Tibial artery (tissue), 4 donors: Measurements from ENCODE around the gene RELT.

ENCODE experiments used
- DNase-seq, 2 donors: peaks; one replicate each; pipeline ENCODE4 v3.0.0-alpha.2; 2019
- H3K27ac ChIP-seq, 2 donors: fragments of 200-600 bp; sonication (generic) in 1 of 2; 1 replicate in 1 of 2; 2 replicates in 1 of 2; pipeline ENCODE4 v1.5.1; 2018 to 2019; ENCODE audit warnings: mild to moderate bottlenecking in 1 of 2
- H3K27me3 ChIP-seq, 2 donors: fragments of 200-600 bp; sonication (generic) in 1 of 2; one replicate each; pipeline versions ENCODE4 v1.5.1 to v1.6.0; 2016 to 2019
- H3K36me3 ChIP-seq, 3 donors: fragments of 200-600 bp; sonication (generic) in 2 of 3; one replicate each; pipeline ENCODE4 v1.5.1; 2016 to 2019; ENCODE audit warnings: mild to moderate bottlenecking in 2 of 3
- H3K4me1 ChIP-seq, 4 donors: fragments of 200-600 bp; sonication (generic) in 2 of 4; 1 replicate in 3 of 4; 2 replicates in 1 of 4; pipeline ENCODE4 v1.5.1; 2016 to 2019
- H3K4me3 ChIP-seq, 2 donors: fragments of 200-600 bp; sonication (generic) in 1 of 2; 1 replicate in 1 of 2; 2 replicates in 1 of 2; pipeline ENCODE4 v1.5.1; 2018 to 2019; ENCODE audit warnings: mild to moderate bottlenecking in 2 of 2
- H3K9me3 ChIP-seq, 3 donors: fragments of 200-600 bp; sonication (generic) in 1 of 3; one replicate each; pipeline ENCODE4 v1.5.1; 2016 to 2019
- intact Hi-C: fragments of 100-400 bp; cut with DNase I; formaldehyde crosslinking; loops from one replicate; pipeline ENCODE4 v1.15.0; 2023; ENCODE audit warnings: low total_unique reads
- TF ChIP-seq, protein P1 (sequence below), 2 experiments: fragments of 200-600 bp in 1 of 2; fragments of 450-650 bp in 1 of 2; IDR thresholded peaks; one replicate each; pipeline ENCODE4 v1.5.1; 2017 to 2019; ENCODE audit warnings: antibody characterized with exemption in 2 of 2, mild to moderate bottlenecking in 1 of 2, moderate library complexity in 1 of 2

Gene RELT

DNA sequence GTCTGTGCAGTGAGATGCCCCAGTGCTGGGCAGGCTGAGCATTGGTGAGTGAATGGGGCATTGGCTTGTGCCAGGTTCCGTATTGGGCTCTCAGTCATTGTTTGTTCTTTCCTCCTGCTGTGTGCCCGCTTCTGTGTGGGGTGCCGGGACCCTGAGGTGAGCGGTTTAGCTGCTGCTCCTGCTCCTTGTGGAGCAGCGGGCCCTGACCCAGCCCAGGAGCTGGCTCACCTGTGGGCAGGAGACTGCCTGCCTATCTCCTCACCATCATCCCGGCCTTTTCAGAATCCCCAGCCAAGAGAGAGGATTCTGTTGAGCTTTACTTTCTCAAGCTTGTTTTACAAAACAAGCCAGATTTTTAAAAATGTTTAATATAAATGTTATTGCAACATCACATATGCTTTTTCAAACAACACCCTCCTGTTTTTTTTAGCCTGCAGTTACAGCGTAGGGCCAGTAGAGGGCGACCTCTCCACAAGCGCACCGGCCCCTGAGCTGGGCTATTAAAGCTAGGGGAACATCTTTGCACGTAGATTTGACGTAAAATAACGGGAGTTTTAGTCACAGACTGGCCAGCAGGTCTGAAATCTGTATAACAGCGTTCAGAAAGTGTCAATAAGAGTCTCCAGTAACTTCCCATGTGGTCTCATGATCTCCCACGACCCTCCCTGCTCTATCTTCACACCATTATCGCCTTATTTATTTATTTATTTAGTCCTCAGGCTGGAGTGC, 25.1 kb upstream of the RELT start:
- Histone ChIP-seq H3K4me1 (peaks cover 0 to 50% (median 21%) of the 10 kb centered on the region in 4 donors), H3K9me3 (no peaks in the 10 kb centered on the region), H3K4me3 (no peak overlapping the region), H3K27me3 (no peaks in the 10 kb centered on the region), H3K27ac (peak overlapping the region; percentile 39 to 64), H3K36me3 (peaks cover 25 to 69% (median 52%) of the 10 kb centered on the region in 3 donors)
- DNase-seq = peak in 1 of 2 donors; percentile 54
- TF ChIP-seq, protein P1, sequence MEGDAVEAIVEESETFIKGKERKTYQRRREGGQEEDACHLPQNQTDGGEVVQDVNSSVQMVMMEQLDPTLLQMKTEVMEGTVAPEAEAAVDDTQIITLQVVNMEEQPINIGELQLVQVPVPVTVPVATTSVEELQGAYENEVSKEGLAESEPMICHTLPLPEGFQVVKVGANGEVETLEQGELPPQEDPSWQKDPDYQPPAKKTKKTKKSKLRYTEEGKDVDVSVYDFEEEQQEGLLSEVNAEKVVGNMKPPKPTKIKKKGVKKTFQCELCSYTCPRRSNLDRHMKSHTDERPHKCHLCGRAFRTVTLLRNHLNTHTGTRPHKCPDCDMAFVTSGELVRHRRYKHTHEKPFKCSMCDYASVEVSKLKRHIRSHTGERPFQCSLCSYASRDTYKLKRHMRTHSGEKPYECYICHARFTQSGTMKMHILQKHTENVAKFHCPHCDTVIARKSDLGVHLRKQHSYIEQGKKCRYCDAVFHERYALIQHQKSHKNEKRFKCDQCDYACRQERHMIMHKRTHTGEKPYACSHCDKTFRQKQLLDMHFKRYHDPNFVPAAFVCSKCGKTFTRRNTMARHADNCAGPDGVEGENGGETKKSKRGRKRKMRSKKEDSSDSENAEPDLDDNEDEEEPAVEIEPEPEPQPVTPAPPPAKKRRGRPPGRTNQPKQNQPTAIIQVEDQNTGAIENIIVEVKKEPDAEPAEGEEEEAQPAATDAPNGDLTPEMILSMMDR (IDR thresholded peaks at IDR 0.05) = peak; percentile 93 to 98
- intact Hi-C loops = loop anchor here (1.0 kb wide), 1 partner anchor 42 kb away; no protein-coding TSS in a partner anchor

DNA sequence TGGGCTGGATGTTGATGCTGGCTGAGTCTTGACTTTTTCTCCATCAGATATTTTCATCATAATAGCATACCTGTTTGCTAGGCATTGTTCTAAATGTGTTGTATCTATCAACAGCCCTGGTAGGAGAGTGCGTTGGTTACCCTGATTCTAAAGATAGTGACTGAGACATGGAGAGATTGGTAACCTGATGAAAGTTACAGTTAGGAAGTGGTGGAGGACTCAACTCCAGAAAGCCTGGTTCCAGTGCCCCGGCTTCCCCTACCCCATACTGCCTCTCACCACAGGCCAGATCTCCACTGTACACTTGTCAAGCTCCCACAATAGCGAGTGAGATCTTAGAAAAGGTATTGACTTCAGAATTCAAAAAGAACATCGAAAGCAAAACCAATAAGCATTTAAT, 22.8 kb upstream of the RELT start:
- H3K9me3 ChIP-seq = no peaks in the 10 kb centered on the region
- no peaks in the 10 kb centered on the region for H3K27me3 ChIP-seq
- peaks cover 0 to 56% (median 30%) of the 10 kb centered on the region in 4 donors for H3K4me1 ChIP-seq
- H3K27ac ChIP-seq = peak overlapping the region in 1 of 2 donors; percentile 20
- TF ChIP-seq, protein P1 (IDR thresholded peaks at IDR 0.05) = no peak
- H3K4me3 ChIP-seq = no peak overlapping the region
- intact Hi-C loops = no loop called here
- DNase-seq = no peak
- peaks cover 37 to 71% (median 58%) of the 10 kb centered on the region in 3 donors for H3K36me3 ChIP-seq

DNA sequence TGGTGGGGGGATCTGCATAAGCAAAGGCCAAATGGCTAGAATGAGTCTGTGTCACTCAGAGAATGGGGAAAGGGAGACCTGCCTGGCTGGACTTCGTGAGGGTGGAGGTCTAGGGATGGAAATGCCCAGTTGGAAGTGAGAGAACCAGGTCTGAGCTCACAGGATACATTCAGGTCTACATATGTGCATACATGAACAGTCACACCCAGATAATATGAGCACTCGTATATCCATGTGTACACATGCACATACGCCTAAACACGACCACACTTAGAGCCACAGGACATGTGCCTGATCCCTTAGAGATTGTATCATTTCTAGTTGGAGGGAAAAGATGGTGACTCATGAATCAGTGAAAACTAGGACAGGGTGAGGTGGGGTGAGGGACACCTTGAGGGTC, 21.1 kb upstream of the RELT start:
- intact Hi-C loops = no loop called here
- peaks cover 42 to 73% (median 65%) of the 10 kb centered on the region in 3 donors for H3K36me3 ChIP-seq

DNA sequence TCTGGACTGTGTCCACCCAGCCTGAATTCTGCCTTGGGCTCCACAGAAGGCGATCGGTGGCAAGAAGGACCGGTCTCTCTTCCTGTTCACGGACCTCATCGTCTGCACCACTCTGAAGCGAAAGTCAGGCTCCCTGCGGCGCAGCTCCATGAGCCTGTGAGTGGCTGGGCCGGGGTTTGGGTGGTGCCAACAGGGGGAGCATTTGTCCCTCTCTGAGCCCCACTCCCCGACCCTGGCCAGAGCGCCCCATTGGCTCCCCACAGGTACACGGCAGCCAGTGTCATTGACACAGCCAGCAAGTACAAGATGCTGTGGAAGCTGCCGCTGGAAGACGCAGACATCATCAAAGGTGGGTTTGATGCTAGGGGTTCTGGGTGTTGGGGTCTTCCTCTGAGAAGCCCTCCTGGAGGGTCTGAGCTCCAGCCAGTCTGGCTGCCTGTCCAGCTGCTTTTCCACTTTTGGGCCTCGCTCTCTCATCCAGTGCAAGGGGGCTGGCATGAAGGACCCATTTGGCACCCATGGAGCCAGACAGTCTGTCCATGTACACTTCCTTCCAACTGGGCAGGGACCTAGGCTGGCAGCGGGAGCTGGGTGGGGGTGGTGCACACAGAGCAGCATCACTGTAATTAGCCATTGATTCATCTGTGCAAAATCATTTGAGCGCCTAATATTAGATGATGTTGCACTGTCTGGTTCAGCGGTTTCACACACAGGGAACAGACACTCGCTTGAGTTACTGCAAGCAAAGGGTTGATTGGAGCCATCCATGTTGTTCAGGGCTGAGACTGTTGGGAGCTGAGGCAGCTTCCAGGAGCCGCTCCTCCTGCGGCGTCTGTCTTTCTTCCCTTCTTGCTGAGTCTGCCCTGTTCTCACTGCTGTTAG, 19.0 kb upstream of the RELT start:
- H3K36me3 ChIP-seq = peaks cover 62 to 95% (median 86%) of the 10 kb centered on the region in 3 donors

More for the DNA sequence above, 21.1 kb upstream of the RELT start:
- Histone ChIP-seq H3K27ac (peak overlapping the region; percentile 31 to 83), H3K4me1 (peaks cover 4 to 57% (median 35%) of the 10 kb centered on the region in 4 donors), H3K4me3 (no peak overlapping the region), H3K27me3 (no peaks in the 10 kb centered on the region), H3K9me3 (no peaks in the 10 kb centered on the region)
- TF ChIP-seq, protein P1 (IDR thresholded peaks at IDR 0.05) = no peak
- no peak for DNase-seq

DNA sequence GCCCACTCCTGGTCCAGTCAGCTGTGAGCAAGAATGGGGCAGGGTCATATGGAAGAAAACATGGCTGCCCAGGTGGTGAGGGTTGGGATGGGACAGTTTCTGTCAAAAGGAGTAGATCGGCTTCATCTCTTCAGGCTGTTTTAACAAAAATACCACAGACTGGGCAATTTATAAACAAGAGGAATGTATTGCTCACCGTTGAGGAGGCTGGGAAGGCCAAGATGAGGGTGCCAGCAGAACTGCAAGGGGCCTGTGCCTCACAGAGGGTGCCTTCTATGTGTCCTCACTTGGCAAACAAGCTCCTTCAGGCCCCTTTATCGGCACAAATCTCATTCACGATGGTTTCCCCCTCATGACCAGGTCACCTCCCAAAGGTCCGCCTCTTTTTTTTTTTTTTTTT, 18.1 kb upstream of the RELT start:
- intact Hi-C loops = no loop called here
- Histone ChIP-seq H3K4me3 (no peak overlapping the region), H3K9me3 (no peaks in the 10 kb centered on the region), H3K4me1 (peaks cover 4 to 42% (median 29%) of the 10 kb centered on the region in 4 donors), H3K36me3 (peaks cover 67 to 95% (median 88%) of the 10 kb centered on the region in 3 donors), H3K27ac (peak overlapping the region; percentile 81 to 83), H3K27me3 (no peaks in the 10 kb centered on the region)
- DNase-seq = no peak
- TF ChIP-seq, protein P1 (IDR thresholded peaks at IDR 0.05) = no peak

More for the DNA sequence above, 19.0 kb upstream of the RELT start:
- TF ChIP-seq, protein P1 (IDR thresholded peaks at IDR 0.05) = no peak
- H3K9me3 ChIP-seq = no peaks in the 10 kb centered on the region
- no peak for DNase-seq
- no peaks in the 10 kb centered on the region for H3K27me3 ChIP-seq
- H3K4me3 ChIP-seq = no peak overlapping the region
- H3K4me1 ChIP-seq = peaks cover 4 to 45% (median 29%) of the 10 kb centered on the region in 4 donors
- intact Hi-C loops = no loop called here
- H3K27ac ChIP-seq = peak overlapping the region; percentile 81 to 83
